HUES48 (cell line): Measurements from ENCODE around the gene HHAT.

Source experiments
- H3K27ac ChIP-seq: one replicate; pipeline ENCODE4 v1.7.0; 2013; ENCODE audit warnings: low read depth, low read length, inconsistent platforms
- H3K27me3 ChIP-seq: 2 replicates; pipeline ENCODE4 v1.6.1; 2013; ENCODE audit warnings: mild to moderate bottlenecking, low read length; ENCODE audit not compliant: control insufficient read depth, insufficient read depth
- H3K36me3 ChIP-seq: 2 replicates; pipeline ENCODE4 v1.6.1; 2013; ENCODE audit warnings: low read length; ENCODE audit not compliant: control insufficient read depth, insufficient read depth
- H3K4me1 ChIP-seq: 2 replicates; pipeline ENCODE4 v1.6.1; 2013; ENCODE audit warnings: mild to moderate bottlenecking, low read length; ENCODE audit not compliant: control insufficient read depth, insufficient read depth
- H3K4me3 ChIP-seq: 2 replicates; pipeline ENCODE4 v1.5.1; 2013; ENCODE audit warnings: mild to moderate bottlenecking, low read depth, low read length
- H3K9ac ChIP-seq: 2 replicates; pipeline ENCODE4 v1.6.1; 2013; ENCODE audit warnings: mild to moderate bottlenecking, low read depth, low read length, moderate library complexity
- H3K9me3 ChIP-seq: 2 replicates; pipeline ENCODE4 v1.6.1; 2013; ENCODE audit warnings: low read length; ENCODE audit not compliant: control insufficient read depth, insufficient read depth

The HHAT gene

DNA sequence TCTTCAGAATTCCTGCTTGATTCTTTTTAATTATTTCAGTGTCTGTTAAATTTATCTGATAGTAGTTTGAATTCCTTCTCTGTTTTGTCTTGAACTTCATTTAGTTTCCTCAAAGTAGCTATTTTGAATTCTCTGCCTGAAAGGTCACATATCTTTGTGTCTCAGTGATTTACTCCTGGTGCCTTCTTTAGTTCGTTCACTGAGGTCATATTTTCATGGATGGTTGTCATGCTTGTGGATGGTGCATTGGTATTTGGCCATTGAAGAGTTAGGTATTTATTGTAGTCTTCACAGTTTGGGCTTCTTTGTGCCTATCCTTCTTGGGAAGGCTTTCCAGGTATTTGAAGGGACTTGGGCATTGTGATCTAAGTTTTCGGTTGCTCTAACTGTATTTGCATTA lies 267.9 kb downstream of the HHAT start:
- no peaks in the 10 kb centered on the region for H3K9me3 ChIP-seq
- no peak overlapping the region for H3K27ac ChIP-seq

DNA sequence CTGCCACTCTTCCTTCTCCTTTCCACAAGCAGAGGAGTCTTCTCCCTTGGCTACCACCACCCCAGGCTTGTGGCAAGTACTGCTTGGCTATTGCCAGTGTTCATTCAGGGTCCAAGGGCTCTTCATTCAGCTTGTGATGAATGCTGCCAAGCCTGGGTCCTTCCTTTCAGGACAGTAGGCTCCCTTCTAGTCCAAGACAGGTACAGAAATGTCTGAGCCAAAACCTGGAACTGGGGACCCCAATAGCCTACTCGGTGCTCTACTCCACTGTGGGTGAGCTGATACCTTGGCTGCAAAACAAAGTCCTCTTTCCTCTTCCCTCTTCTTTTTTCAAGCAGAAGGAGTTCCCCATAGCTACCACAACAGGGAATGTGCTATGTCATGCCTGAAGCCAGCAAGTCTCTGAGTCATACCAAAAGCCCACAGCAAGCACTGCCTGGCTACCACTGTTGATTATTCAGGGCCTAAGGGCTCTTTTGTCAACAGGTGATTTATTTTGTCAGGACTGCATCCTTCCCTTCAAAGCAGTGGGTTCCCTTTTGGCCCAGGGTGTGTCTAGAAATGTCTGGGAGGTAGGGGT lies 268.9 kb downstream of the HHAT start:
- Histone ChIP-seq H3K27me3 (no peaks in the 10 kb centered on the region), H3K27ac (peak overlapping the region; percentile 29), H3K4me1 (no peaks in the 10 kb centered on the region), H3K9me3 (no peaks in the 10 kb centered on the region), H3K36me3 (no peaks in the 10 kb centered on the region), H3K9ac (no peak overlapping the region), H3K4me3 (no peak overlapping the region)

More for the DNA sequence above, 267.9 kb downstream of the HHAT start:
- H3K9ac ChIP-seq = no peak overlapping the region
- no peaks in the 10 kb centered on the region for H3K27me3 ChIP-seq
- H3K4me1 ChIP-seq = no peaks in the 10 kb centered on the region
- no peaks in the 10 kb centered on the region for H3K36me3 ChIP-seq
- H3K4me3 ChIP-seq = no peak overlapping the region

DNA sequence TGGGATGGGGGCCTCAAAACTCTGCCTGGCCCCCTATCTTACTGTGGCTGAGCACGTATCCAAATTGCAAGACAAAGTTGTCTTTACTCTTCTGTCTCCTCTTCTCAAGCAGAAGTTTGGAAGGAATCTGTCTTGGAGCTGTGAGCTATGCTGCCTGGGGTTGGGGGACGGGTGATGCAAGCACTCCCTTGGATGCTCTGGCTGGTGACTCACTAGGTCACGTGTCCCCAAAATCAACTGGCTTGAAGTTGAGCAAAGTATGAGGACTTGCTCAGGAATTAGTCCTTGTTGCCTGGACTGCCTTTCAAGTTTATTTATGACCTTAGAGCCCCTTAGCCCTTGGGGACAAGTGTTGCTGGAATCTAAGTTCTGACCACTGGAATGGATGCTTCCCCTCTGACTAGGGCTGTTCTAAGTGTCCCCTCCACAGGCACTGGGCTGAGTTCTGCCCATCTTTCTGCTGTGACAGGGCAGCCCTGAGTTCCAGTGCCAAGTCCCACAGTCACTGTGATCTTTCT lies 269.5 kb downstream of the HHAT start:
- H3K4me3 ChIP-seq = no peak overlapping the region
- no peak overlapping the region for H3K9ac ChIP-seq
- H3K9me3 ChIP-seq = no peaks in the 10 kb centered on the region
- H3K4me1 ChIP-seq = no peaks in the 10 kb centered on the region
- H3K27me3 ChIP-seq = no peaks in the 10 kb centered on the region
- no peaks in the 10 kb centered on the region for H3K36me3 ChIP-seq
- H3K27ac ChIP-seq = peak overlapping the region; percentile 29

DNA sequence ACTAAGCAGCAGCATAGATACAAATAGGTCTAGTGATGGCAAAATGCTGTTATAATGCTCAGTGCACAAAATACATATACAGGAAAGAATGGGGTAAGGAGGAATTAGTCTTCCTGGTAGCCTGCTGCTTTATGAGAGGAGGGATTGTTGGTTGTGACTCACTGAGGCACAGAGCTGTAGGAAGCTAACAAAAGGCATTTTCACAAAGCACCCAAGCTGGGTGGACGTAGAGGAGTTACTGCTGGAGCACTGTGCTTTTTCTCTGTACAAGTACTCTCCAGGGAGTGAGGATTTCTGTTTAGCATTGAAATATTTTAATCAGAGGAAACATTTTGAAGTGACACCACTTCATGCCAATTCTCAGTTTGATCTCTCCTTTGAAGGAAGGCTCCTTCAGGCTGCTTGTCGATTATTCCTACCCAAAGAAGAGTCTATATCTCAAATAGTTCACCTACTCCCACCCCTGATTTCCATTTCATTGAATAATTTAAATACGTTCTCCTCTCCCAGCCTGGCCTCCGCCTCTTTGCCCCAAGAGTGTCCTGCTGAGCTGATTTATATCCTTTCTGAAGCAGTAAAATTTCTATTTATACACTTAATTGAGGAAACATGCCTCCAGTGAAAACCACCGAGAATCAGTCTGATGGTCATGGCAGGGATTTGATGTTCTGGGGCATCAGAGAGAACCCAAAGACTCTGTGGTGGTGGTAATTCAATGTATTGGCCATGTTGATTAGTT lies 271.9 kb downstream of the HHAT start:
- Histone ChIP-seq H3K4me1 (no peaks in the 10 kb centered on the region), H3K9ac (no peak overlapping the region), H3K36me3 (no peaks in the 10 kb centered on the region), H3K9me3 (no peaks in the 10 kb centered on the region), H3K27me3 (no peaks in the 10 kb centered on the region), H3K4me3 (no peak overlapping the region), H3K27ac (no peak overlapping the region)

DNA sequence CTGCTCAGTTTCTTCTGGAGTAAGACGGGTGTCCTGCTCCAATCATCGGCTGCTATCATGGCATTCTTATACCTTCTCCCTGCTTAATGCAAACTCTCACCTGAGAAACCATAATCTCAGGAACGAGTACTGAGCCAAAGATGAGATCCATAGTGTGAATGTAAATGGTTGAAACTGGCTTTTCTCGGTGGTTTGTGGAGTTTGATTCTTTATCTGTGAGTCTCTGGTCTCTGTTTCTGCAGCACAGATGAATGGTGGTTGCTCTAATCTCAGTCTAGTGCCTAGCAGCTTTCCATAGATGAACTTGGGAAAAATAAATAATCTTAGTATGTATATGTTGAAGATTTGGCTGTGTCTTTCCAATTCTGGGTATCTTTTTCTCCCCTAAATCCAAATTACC lies 274.4 kb downstream of the HHAT start:
- Histone ChIP-seq H3K4me1 (no peaks in the 10 kb centered on the region), H3K9me3 (no peaks in the 10 kb centered on the region), H3K27ac (no peak overlapping the region), H3K36me3 (no peaks in the 10 kb centered on the region), H3K9ac (no peak overlapping the region), H3K4me3 (no peak overlapping the region), H3K27me3 (no peaks in the 10 kb centered on the region)

DNA sequence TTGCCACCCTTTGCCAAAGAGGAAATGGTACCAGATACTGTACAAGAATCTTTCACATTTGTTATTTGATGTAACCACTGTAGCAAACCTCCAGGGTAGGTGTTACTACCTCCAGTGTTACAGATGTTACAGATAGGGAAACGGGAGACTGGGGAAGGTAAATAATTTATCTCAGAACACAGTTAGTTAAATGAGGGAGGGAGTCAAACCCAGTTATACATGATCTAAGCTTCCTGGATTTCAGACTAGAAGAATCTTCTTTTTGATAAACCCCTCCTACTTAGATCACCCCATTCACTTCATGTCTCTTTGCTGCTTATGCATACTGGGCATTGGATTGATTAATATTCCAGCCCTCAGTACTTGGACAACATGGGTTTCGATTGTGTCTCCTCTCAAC lies 276.4 kb downstream of the HHAT start:
- Histone ChIP-seq H3K4me3 (no peak overlapping the region), H3K36me3 (no peaks in the 10 kb centered on the region), H3K9me3 (no peaks in the 10 kb centered on the region), H3K9ac (no peak overlapping the region), H3K27me3 (no peaks in the 10 kb centered on the region), H3K4me1 (no peaks in the 10 kb centered on the region), H3K27ac (no peak overlapping the region)

DNA sequence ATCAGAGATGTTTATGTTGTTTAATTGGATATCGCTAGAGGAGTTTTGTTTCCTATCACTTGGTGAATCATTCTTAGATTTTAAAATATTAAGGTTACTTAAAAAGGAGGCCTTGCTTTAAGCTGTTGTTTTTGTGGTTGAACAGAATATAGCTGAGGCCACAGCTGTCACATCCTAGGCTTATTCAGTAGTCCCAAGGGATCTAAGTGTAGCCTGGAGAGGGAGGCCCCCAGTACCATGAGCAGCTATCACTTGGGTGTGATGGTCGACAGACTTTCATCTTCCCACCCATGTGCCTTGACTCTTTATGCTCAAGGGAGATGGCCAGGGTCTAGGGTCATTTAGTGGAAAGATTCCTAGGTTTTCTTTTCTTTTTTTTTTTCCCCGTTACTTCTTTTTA lies 278.7 kb downstream of the HHAT start:
- no peak overlapping the region for H3K9ac ChIP-seq
- H3K9me3 ChIP-seq = no peaks in the 10 kb centered on the region
- H3K27ac ChIP-seq = no peak overlapping the region
- H3K27me3 ChIP-seq = no peaks in the 10 kb centered on the region
- no peaks in the 10 kb centered on the region for H3K36me3 ChIP-seq
- no peak overlapping the region for H3K4me3 ChIP-seq
- no peaks in the 10 kb centered on the region for H3K4me1 ChIP-seq

DNA sequence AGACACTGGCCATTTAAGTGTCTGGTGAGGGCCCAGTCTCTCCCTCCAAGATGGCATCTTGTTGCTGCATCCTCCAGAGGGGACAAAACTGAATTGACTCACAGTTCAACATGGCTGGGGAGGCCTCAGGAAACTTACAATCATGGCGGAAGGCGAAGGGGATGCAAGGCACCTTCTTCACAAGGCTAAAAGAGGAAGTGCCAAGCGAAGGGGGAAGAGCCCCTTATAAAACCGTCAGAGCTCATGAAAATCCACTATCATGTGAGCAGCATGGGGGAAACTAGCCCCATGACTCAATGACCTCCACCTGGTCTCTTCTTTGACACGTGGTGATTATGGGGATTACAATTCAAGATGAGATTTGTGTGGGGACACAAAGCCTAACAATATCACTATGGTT lies 280.1 kb downstream of the HHAT start:
- H3K9me3 ChIP-seq = no peaks in the 10 kb centered on the region
- H3K27ac ChIP-seq = no peak overlapping the region
- no peaks in the 10 kb centered on the region for H3K4me1 ChIP-seq
- H3K36me3 ChIP-seq = no peaks in the 10 kb centered on the region
- no peaks in the 10 kb centered on the region for H3K27me3 ChIP-seq
- H3K9ac ChIP-seq = no peak overlapping the region
- H3K4me3 ChIP-seq = no peak overlapping the region

DNA sequence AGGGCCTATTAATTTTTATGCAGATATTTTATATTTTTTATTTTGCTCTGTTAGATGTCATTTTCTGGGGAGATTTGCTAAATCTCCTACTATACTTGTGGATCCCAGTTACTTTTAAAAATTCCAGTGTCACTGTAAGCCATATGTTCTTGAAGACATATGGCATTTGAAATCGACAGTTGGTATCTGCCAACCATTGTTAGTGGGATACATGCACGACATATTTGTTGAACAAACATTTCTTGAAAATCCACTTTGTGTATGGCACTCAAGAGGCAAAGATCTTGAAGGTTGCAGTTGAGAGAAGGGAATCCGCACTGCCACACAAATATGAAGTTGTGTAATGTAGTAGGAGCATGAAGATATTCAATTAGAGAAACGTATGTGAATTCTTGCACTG lies 287.7 kb downstream of the HHAT start:
- H3K27ac ChIP-seq = no peak overlapping the region
- H3K36me3 ChIP-seq = no peaks in the 10 kb centered on the region
- no peak overlapping the region for H3K9ac ChIP-seq
- no peaks in the 10 kb centered on the region for H3K9me3 ChIP-seq
- no peaks in the 10 kb centered on the region for H3K27me3 ChIP-seq
- no peak overlapping the region for H3K4me3 ChIP-seq
- H3K4me1 ChIP-seq = no peaks in the 10 kb centered on the region

DNA sequence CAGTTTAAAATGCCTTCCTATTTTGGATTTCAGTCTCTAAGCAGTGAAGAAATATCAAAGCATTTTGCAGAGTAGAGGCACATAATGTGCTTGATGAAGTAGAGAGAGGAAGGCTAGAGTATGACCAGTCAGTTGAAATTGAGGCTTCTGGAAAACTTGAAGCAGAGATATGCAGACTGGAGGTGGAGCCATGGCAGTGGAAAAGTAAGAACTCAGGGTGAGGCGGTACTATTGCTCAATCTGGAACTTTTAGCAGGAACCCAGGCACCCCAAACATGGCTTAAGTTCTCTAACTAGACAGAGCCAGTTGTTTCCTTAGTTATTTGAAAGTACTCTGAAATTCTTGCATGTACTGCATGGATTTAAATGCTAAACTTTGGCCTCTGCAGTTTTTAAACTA lies 288.6 kb downstream of the HHAT start:
- no peaks in the 10 kb centered on the region for H3K36me3 ChIP-seq
- H3K27ac ChIP-seq = no peak overlapping the region
- H3K9ac ChIP-seq = no peak overlapping the region
- no peak overlapping the region for H3K4me3 ChIP-seq
- no peaks in the 10 kb centered on the region for H3K27me3 ChIP-seq
- no peaks in the 10 kb centered on the region for H3K9me3 ChIP-seq
- H3K4me1 ChIP-seq = no peaks in the 10 kb centered on the region

DNA sequence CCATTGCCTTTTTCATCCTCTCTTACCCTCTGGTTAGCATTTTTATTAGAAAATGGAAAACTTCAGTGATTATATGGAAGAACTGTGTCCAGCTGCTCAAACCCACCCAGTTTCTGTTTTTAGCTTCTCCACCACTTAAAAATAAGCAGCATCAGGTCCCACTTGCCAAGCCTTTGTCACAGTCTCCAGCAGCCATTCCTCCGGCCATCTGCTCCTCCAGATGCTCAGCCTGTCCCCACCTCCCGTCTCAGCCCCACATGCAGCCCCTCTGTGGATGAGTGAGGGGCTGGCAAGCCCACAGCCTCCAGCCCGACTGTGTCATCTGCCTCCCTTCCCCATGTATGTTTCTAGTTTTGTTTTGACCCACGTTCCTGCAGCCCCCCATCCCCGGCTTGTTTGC lies 289.7 kb downstream of the HHAT start:
- Histone ChIP-seq H3K4me1 (no peaks in the 10 kb centered on the region), H3K27ac (no peak overlapping the region), H3K4me3 (no peak overlapping the region), H3K27me3 (no peaks in the 10 kb centered on the region), H3K9me3 (no peaks in the 10 kb centered on the region), H3K36me3 (no peaks in the 10 kb centered on the region), H3K9ac (no peak overlapping the region)
